Neural progenitor cell (in vitro differentiated cells): ENCODE data around the gene EXOC4.

Experiments used
- EZH2 ChIP-seq: fragments of 200-600 bp; sonication (generic); IDR thresholded peaks from 2 replicates; pipeline ENCODE4 v1.6.1; 2017; ENCODE audit warnings: antibody characterized with exemption, mild to moderate bottlenecking, moderate library complexity
- EZH2phosphoT487 ChIP-seq: fragments of 200-600 bp; sonication (generic); IDR thresholded peaks from 2 replicates; pipeline ENCODE4 v1.6.1; 2017; ENCODE audit warnings: antibody characterized with exemption
- TF ChIP-seq, protein P1 (sequence below): fragments of 200-600 bp; sonication (generic); IDR thresholded peaks from 2 replicates; pipeline ENCODE4 v1.5.1; 2017; ENCODE audit warnings: antibody characterized with exemption, mild to moderate bottlenecking

DNA sequence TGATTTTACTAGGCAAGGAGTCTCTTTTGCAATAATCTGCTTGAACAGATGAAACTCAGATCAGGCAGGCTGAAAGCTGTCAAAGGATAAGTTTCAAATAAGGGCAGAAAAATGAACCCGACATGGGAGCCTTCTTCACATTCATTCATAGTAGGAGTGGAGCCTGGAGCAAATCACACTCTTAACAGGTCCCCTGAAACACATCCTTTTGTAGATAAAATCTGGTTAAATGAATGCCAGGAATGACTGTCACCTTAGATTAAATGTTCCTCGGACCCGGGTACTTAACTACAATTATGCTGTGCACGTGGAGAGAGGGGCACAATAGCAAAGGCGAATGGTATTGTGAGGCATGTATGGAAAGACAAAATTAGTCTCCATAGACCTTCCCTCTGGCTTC, 529.6 kb downstream of the EXOC4 start:
- TF ChIP-seq, protein P1, sequence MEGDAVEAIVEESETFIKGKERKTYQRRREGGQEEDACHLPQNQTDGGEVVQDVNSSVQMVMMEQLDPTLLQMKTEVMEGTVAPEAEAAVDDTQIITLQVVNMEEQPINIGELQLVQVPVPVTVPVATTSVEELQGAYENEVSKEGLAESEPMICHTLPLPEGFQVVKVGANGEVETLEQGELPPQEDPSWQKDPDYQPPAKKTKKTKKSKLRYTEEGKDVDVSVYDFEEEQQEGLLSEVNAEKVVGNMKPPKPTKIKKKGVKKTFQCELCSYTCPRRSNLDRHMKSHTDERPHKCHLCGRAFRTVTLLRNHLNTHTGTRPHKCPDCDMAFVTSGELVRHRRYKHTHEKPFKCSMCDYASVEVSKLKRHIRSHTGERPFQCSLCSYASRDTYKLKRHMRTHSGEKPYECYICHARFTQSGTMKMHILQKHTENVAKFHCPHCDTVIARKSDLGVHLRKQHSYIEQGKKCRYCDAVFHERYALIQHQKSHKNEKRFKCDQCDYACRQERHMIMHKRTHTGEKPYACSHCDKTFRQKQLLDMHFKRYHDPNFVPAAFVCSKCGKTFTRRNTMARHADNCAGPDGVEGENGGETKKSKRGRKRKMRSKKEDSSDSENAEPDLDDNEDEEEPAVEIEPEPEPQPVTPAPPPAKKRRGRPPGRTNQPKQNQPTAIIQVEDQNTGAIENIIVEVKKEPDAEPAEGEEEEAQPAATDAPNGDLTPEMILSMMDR: no peak
- TF ChIP-seq EZH2 (no peak), EZH2phosphoT487 (no peak)
